Measurements from ENCODE around the gene ST7L. TPM values are rescaled to one million over a fixed set of nuclear protein-coding genes. Genes with fewer than 3 reads are reported as not detected.

The ST7L gene
- polyA plus RNA-seq, 1 donor (not counting 4 experiments of a cell fraction or from before 2014, with no cell fraction given), result 13.4 TPM

DNA sequence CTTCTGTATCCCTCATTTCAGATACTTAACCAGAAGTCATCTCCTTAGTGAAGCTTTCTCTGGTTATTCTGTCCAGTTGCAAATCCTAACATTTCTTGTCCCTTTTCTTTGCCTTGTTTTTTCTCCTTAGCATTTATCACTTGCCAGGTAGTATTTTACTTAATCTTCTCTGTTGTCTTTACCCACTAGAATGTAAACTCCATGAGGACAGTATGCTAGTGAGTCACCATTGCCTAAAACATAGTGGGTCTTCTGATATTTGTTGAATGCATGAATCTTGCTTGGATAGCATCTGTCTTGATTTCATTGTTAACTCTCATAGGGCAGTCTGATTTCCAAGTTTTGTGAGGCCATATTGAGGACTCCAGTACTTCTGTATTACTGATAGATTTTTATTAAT is 10.3 kb upstream of the ST7L start:
- Histone ChIP-seq H3K27me3 (ENCODE audit: control insufficient read depth, extremely low read depth, insufficient read depth, low read length) (no peaks in the 10 kb centered on the region), H4K20me1 (ENCODE audit: control insufficient read depth, extremely low read depth, insufficient read depth, low read length) (peaks cover 26% of the 10 kb centered on the region), H3K4me2 (ENCODE audit: control insufficient read depth, extremely low read depth, insufficient read depth, low read depth, low read length) (no peak overlapping the region), H3K4me1 (ENCODE audit: control insufficient read depth, extremely low read depth, insufficient read depth, low read length) (peaks cover 17% of the 10 kb centered on the region), H2AFZ (ENCODE audit: control insufficient read depth, low read length) (no peak overlapping the region), H3K9me1 (ENCODE audit: control insufficient read depth, extremely low read depth, insufficient read depth, low read length) (peaks cover 5% of the 10 kb centered on the region), H3K4me3 (ENCODE audit: control insufficient read depth in 2 of 3, extremely low read depth in 1 of 3, insufficient read depth in 2 of 3, low read depth in 1 of 3, low read length in 3 of 3) (no peak overlapping the region), H3K9ac (ENCODE audit: control insufficient read depth, extremely low read depth, insufficient read depth, low read length) (no peak overlapping the region), H3K27ac (ENCODE audit: control insufficient read depth, insufficient read depth, low read length) (no peak overlapping the region), H3K36me3 (ENCODE audit: control insufficient read depth in 2 of 2, extremely low read depth in 1 of 2, insufficient read depth in 2 of 2, low read length in 2 of 2) (peaks cover 3 to 22% of the 10 kb centered on the region in 2 experiments), H3K9me3 (ENCODE audit: control insufficient read depth, low read depth, low read length) (no peaks in the 10 kb centered on the region), H3K79me2 (ENCODE audit: control insufficient read depth, insufficient read depth, low read length) (peaks cover 96% of the 10 kb centered on the region)
- DNase-seq (ENCODE audit: low read depth, low spot score), result no peak
- FAIRE-seq, result no peak
- dilution Hi-C loops (cut with MboI; ENCODE audit: extremely low pct_ligation_motif_present, low sequenced_read_pairs), result no loop called here
- no peak for TF ChIP-seq EZH2 (IDR thresholded peaks at IDR 0.05; ENCODE audit: low read length)
- TF ChIP-seq, protein P1, sequence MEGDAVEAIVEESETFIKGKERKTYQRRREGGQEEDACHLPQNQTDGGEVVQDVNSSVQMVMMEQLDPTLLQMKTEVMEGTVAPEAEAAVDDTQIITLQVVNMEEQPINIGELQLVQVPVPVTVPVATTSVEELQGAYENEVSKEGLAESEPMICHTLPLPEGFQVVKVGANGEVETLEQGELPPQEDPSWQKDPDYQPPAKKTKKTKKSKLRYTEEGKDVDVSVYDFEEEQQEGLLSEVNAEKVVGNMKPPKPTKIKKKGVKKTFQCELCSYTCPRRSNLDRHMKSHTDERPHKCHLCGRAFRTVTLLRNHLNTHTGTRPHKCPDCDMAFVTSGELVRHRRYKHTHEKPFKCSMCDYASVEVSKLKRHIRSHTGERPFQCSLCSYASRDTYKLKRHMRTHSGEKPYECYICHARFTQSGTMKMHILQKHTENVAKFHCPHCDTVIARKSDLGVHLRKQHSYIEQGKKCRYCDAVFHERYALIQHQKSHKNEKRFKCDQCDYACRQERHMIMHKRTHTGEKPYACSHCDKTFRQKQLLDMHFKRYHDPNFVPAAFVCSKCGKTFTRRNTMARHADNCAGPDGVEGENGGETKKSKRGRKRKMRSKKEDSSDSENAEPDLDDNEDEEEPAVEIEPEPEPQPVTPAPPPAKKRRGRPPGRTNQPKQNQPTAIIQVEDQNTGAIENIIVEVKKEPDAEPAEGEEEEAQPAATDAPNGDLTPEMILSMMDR (optimal IDR thresholded peaks at IDR 0.05 in 1 of 3, IDR thresholded peaks at IDR 0.05 in 1 of 3, conservative IDR thresholded peaks at IDR 0.05 in 1 of 3; ENCODE audit: extremely low read depth in 1 of 3, insufficient read depth in 2 of 3, low read length in 3 of 3), result no peak

- peaks cover 93% of the 10 kb centered on the region for H3K79me2 ChIP-seq (ENCODE audit: control insufficient read depth, insufficient read depth, low read length)
- H3K4me1 ChIP-seq (ENCODE audit: control insufficient read depth, extremely low read depth, insufficient read depth, low read length), result peaks cover 17% of the 10 kb centered on the region
- dilution Hi-C loops (cut with MboI; ENCODE audit: extremely low pct_ligation_motif_present, low sequenced_read_pairs), result no loop called here
Observed at GRCh38 chr1:112628516-112628915, 9.6 kb upstream of the ST7L start.

More at GRCh38 chr1:112628516-112628915, 9.6 kb upstream of the ST7L start:
- H3K4me3 ChIP-seq (ENCODE audit: control insufficient read depth in 2 of 3, extremely low read depth in 1 of 3, insufficient read depth in 2 of 3, low read depth in 1 of 3, low read length in 3 of 3), result no peak overlapping the region
- H3K9ac ChIP-seq (ENCODE audit: control insufficient read depth, extremely low read depth, insufficient read depth, low read length), result no peak overlapping the region
- TF ChIP-seq, protein P1 (optimal IDR thresholded peaks at IDR 0.05 in 1 of 3, IDR thresholded peaks at IDR 0.05 in 1 of 3, conservative IDR thresholded peaks at IDR 0.05 in 1 of 3; ENCODE audit: extremely low read depth in 1 of 3, insufficient read depth in 2 of 3, low read length in 3 of 3), result no peak
- no peak for TF ChIP-seq EZH2 (IDR thresholded peaks at IDR 0.05; ENCODE audit: low read length)
- H3K27ac ChIP-seq (ENCODE audit: control insufficient read depth, insufficient read depth, low read length), result no peak overlapping the region
- H3K27me3 ChIP-seq (ENCODE audit: control insufficient read depth, extremely low read depth, insufficient read depth, low read length), result no peaks in the 10 kb centered on the region
- FAIRE-seq (no peak), DNase-seq (ENCODE audit: low read depth, low spot score) (no peak)
- peaks cover 5% of the 10 kb centered on the region for H3K9me1 ChIP-seq (ENCODE audit: control insufficient read depth, extremely low read depth, insufficient read depth, low read length)
- H4K20me1 ChIP-seq (ENCODE audit: control insufficient read depth, extremely low read depth, insufficient read depth, low read length), result peaks cover 26% of the 10 kb centered on the region
- no peak overlapping the region for H2AFZ ChIP-seq (ENCODE audit: control insufficient read depth, low read length)
- peaks cover 3 to 22% of the 10 kb centered on the region in 2 experiments for H3K36me3 ChIP-seq (ENCODE audit: control insufficient read depth in 2 of 2, extremely low read depth in 1 of 2, insufficient read depth in 2 of 2, low read length in 2 of 2)
- H3K9me3 ChIP-seq (ENCODE audit: control insufficient read depth, low read depth, low read length), result no peaks in the 10 kb centered on the region
- no peak overlapping the region for H3K4me2 ChIP-seq (ENCODE audit: control insufficient read depth, extremely low read depth, insufficient read depth, low read depth, low read length)

Measured in keratinocyte (primary cell).